ENCODE data around the gene CATSPERB.

CATSPERB gene

GRCh38 chr14:91744068-91744480 is 12.2 kb upstream of the CATSPERB start:
- H3K4me3 ChIP-seq (ENCODE audit: low read depth, low read length), result no peak overlapping the region
- H3K36me3 ChIP-seq (ENCODE audit: control insufficient read depth in 2 of 2, insufficient read depth in 1 of 2, low read length in 2 of 2), result no peaks in the 10 kb centered on the region
- no peaks in the 10 kb centered on the region for H3K9me3 ChIP-seq (ENCODE audit: control insufficient read depth, insufficient read depth, low read depth, low read length)
- H3K4me1 ChIP-seq (ENCODE audit: control insufficient read depth, insufficient read depth, low read length), result 0 out of 2 replicates have a peak, but pooled peaks cover 4% of the 10 kb centered on the region
- POLR2A ChIA-PET, result no interaction called here
- H3K27ac ChIP-seq (ENCODE audit: extremely low read depth, low read depth, low read length), result no peak overlapping the region
- CTCF ChIA-PET, result interaction anchor here (0.7 kb wide), 1 partner anchor 719 kb away, joined by 3 read pairs; no protein-coding TSS in a partner anchor
- TF ChIP-seq ZNF664 (tag by site-specific recombination; IDR thresholded peaks at IDR 0.05), result no peak
- TF ChIP-seq ZNF266 (tag by site-specific recombination; IDR thresholded peaks at IDR 0.05; ENCODE audit: low read depth), result no peak
- TF ChIP-seq ZNF174 (tag by site-specific recombination; IDR thresholded peaks at IDR 0.05), result no peak
- 0 out of 2 replicates have a peak, but pooled peaks have one; percentile 33 for TF ChIP-seq KLF10 (tag by site-specific recombination; IDR thresholded peaks at IDR 0.05)
- no peak for TF ChIP-seq ZNF560 (tag by site-specific recombination; IDR thresholded peaks at IDR 0.05; ENCODE audit: borderline replicate concordance)
- no peak for TF ChIP-seq ZNF501 (tag by site-specific recombination; IDR thresholded peaks at IDR 0.05)
- TF ChIP-seq AEBP2 (tag by site-specific recombination; IDR thresholded peaks at IDR 0.05; ENCODE audit: borderline replicate concordance), result no peak
- TF ChIP-seq ZNF670 (tag by site-specific recombination; IDR thresholded peaks at IDR 0.05; ENCODE audit: low read depth), result no peak
- no peak for TF ChIP-seq KLF7 (tag by site-specific recombination; IDR thresholded peaks at IDR 0.05; ENCODE audit: borderline replicate concordance)
- no peak for TF ChIP-seq ZNF654 (tag by site-specific recombination; IDR thresholded peaks at IDR 0.05; ENCODE audit: low read depth)
- TF ChIP-seq PBX3 (CRISPR knock-in tag; IDR thresholded peaks at IDR 0.05), result no peak
- no peak for TF ChIP-seq ZNF704 (tag by site-specific recombination; IDR thresholded peaks at IDR 0.05)
- TF ChIP-seq ZNF157 (tag by site-specific recombination; IDR thresholded peaks at IDR 0.05), result no peak
- TF ChIP-seq ZNF776 (tag by site-specific recombination; IDR thresholded peaks at IDR 0.05; ENCODE audit: borderline replicate concordance), result no peak
- no peak for TF ChIP-seq ZNF521 (tag by site-specific recombination; IDR thresholded peaks at IDR 0.05)
- TF ChIP-seq REST (tag by site-specific recombination; IDR thresholded peaks at IDR 0.05), result no peak
- no peak for TF ChIP-seq ZBTB48 (tag by site-specific recombination; IDR thresholded peaks at IDR 0.05)
- peak; percentile 89 for TF ChIP-seq WT1 (tag by site-specific recombination; IDR thresholded peaks at IDR 0.05)
- TF ChIP-seq ZSCAN30 (tag by site-specific recombination; IDR thresholded peaks at IDR 0.05), result no peak
- TF ChIP-seq ZNF335 (tag by site-specific recombination; conservative IDR thresholded peaks at IDR 0.05), result 0 out of 2 replicates have a peak, but pooled peaks have one; percentile 22
- TF ChIP-seq ZNF324 (tag by site-specific recombination; IDR thresholded peaks at IDR 0.05), result 0 out of 2 replicates have a peak, but pooled peaks have one; percentile 41
- TF ChIP-seq ELK4 (IDR thresholded peaks at IDR 0.05; ENCODE audit: borderline replicate concordance, low read depth, low read length), result no peak
- no peak for TF ChIP-seq ZNF169 (tag by site-specific recombination; IDR thresholded peaks at IDR 0.05)
- no peak for TF ChIP-seq KLF17 (tag by site-specific recombination; IDR thresholded peaks at IDR 0.05)
- TF ChIP-seq ZBTB20 (tag by site-specific recombination; IDR thresholded peaks at IDR 0.05), result no peak
- no peak for TF ChIP-seq ZBTB11 (tag by site-specific recombination; conservative IDR thresholded peaks at IDR 0.05; ENCODE audit: low read depth)

All from HEK293 (cell line).